Suprapubic skin (tissue), 4 donors: Measurements from ENCODE around the gene FOXS1. TPM values are rescaled to one million over a fixed set of nuclear protein-coding genes. Genes with fewer than 3 reads are reported as not detected.

Experiments used
- DNase-seq, 2 donors: peaks; one replicate each; pipeline ENCODE4 v3.0.0-alpha.2; 2019; ENCODE audit warnings: low spot score in 2 of 2
- H3K27ac ChIP-seq: fragments of 200-600 bp; sonication (generic); one replicate; pipeline ENCODE4 v1.5.1; 2019
- H3K27me3 ChIP-seq: fragments of 200-600 bp; sonication (generic); one replicate; pipeline ENCODE4 v1.5.1; 2019
- H3K36me3 ChIP-seq: fragments of 200-600 bp; sonication (generic); one replicate; pipeline ENCODE4 v1.5.1; 2019
- H3K4me1 ChIP-seq: fragments of 200-600 bp; sonication (generic); one replicate; pipeline ENCODE4 v1.5.1; 2019
- H3K4me3 ChIP-seq: fragments of 200-600 bp; sonication (generic); one replicate; pipeline ENCODE4 v1.5.1; 2019; ENCODE audit warnings: mild to moderate bottlenecking
- H3K9me3 ChIP-seq: fragments of 200-600 bp; sonication (generic); one replicate; pipeline ENCODE4 v1.5.1; 2019
- CTCF ChIP-seq, 2 donors: fragments of 200-600 bp in 1 of 2; fragments of 450-650 bp in 1 of 2; sonication (generic) in 1 of 2; IDR thresholded peaks; one replicate each; pipeline ENCODE4 v1.5.1; 2016 to 2019; ENCODE audit warnings: antibody characterized with exemption in 2 of 2, mild to moderate bottlenecking in 1 of 2, moderate library complexity in 1 of 2
- EP300 ChIP-seq: sonication (generic); formaldehyde crosslinking; IDR thresholded peaks from one replicate; pipeline ENCODE4 v1.6.1; 2017; ENCODE audit warnings: antibody characterized with exemption
- POLR2A ChIP-seq, 2 donors: fragments of 450-650 bp; IDR thresholded peaks; one replicate each; pipeline ENCODE4 v1.6.1; 2017; ENCODE audit warnings: antibody characterized with exemption in 2 of 2, mild to moderate bottlenecking in 2 of 2, moderate library complexity in 2 of 2
- POLR2AphosphoS5 ChIP-seq, 3 donors: sonication (generic); formaldehyde crosslinking; IDR thresholded peaks; one replicate each; pipeline ENCODE4 v1.6.1; 2017; ENCODE audit warnings: antibody characterized with exemption in 3 of 3
- WGBS: methylation state at CpG from one replicate; pipeline ENCODE4 v1.1.5; 2018; 5-methylcytosine and 5-hydroxymethylcytosine counted together
- total RNA-seq, 4 donors: library from RNA; depleted of rRNA; stranded (reverse); fragments of >200 nt; gene quantifications; one replicate each; pipeline ENCODE4 v1.1.0, GENCODE V29; 2016

FOXS1 gene
- total RNA-seq, 4 donors from 2014 or later: not detected

GRCh38 chr20:31864521-31865400 is 19.4 kb upstream of the FOXS1 start:
- Histone ChIP-seq H3K27me3 (peaks cover 12% of the 10 kb centered on the region), H3K36me3 (no peaks in the 10 kb centered on the region), H3K4me3 (no peak overlapping the region), H3K27ac (no peak overlapping the region), H3K4me1 (peaks cover 25% of the 10 kb centered on the region), H3K9me3 (no peaks in the 10 kb centered on the region)
- 97% methylated on average over 7 of the region's 12 CpGs for WGBS
- TF ChIP-seq POLR2A (IDR thresholded peaks at IDR 0.05) (no peak), CTCF (IDR thresholded peaks at IDR 0.05) (no peak), POLR2AphosphoS5 (IDR thresholded peaks at IDR 0.05) (no peak)
- peak in 1 of 2 donors; percentile 55 for DNase-seq

GRCh38 chr20:31863296-31864085 is 18.1 kb upstream of the FOXS1 start:
- WGBS: 91% methylated on average over 9 of the region's 9 CpGs
- Histone ChIP-seq H3K27ac (no peak overlapping the region), H3K27me3 (peaks cover 12% of the 10 kb centered on the region), H3K4me3 (no peak overlapping the region), H3K9me3 (no peaks in the 10 kb centered on the region), H3K36me3 (no peaks in the 10 kb centered on the region), H3K4me1 (peaks cover 19% of the 10 kb centered on the region)
- peak in 1 of 2 donors; percentile 58 for DNase-seq
- TF ChIP-seq POLR2AphosphoS5 (IDR thresholded peaks at IDR 0.05): no peak
- no peak for TF ChIP-seq CTCF (IDR thresholded peaks at IDR 0.05)
- no peak for TF ChIP-seq EP300

- peak in 1 of 2 donors; percentile 78 for DNase-seq
- TF ChIP-seq POLR2A (IDR thresholded peaks at IDR 0.05) (no peak), CTCF (IDR thresholded peaks at IDR 0.05) (no peak), EP300 (no peak), POLR2AphosphoS5 (IDR thresholded peaks at IDR 0.05) (no peak)
- Histone ChIP-seq H3K36me3 (no peaks in the 10 kb centered on the region), H3K27ac (no peak overlapping the region), H3K4me1 (peaks cover 19% of the 10 kb centered on the region), H3K27me3 (peaks cover 20% of the 10 kb centered on the region), H3K9me3 (no peaks in the 10 kb centered on the region), H3K4me3 (no peak overlapping the region)
- WGBS: 86% methylated on average over 8 of the region's 8 CpGs
Observed at GRCh38 chr20:31862506-31862905, 17.1 kb upstream of the FOXS1 start.

- no peak for TF ChIP-seq POLR2A (IDR thresholded peaks at IDR 0.05)
- no peak for TF ChIP-seq POLR2AphosphoS5 (IDR thresholded peaks at IDR 0.05)
- DNase-seq: peak in 1 of 2 donors; percentile 54
- Histone ChIP-seq H3K9me3 (no peaks in the 10 kb centered on the region), H3K4me3 (peak overlapping the region; percentile 59), H3K27ac (no peak overlapping the region), H3K27me3 (peaks cover 20% of the 10 kb centered on the region), H3K36me3 (no peaks in the 10 kb centered on the region), H3K4me1 (peaks cover 19% of the 10 kb centered on the region)
- WGBS: 71% methylated on average over 5 of the region's 5 CpGs
Observed at GRCh38 chr20:31862157-31862470, 16.7 kb upstream of the FOXS1 start.

- H3K27ac ChIP-seq: no peak overlapping the region
- DNase-seq: peak in 1 of 2 donors; percentile 78
- 26% methylated on average over 12 of the region's 60 CpGs for WGBS
- H3K36me3 ChIP-seq: no peaks in the 10 kb centered on the region
- H3K4me3 ChIP-seq: peak overlapping the region; percentile 59
- H3K4me1 ChIP-seq: peaks cover 19% of the 10 kb centered on the region
- peaks cover 20% of the 10 kb centered on the region for H3K27me3 ChIP-seq
- TF ChIP-seq POLR2AphosphoS5 (IDR thresholded peaks at IDR 0.05) (no peak), EP300 (no peak), CTCF (IDR thresholded peaks at IDR 0.05) (no peak), POLR2A (IDR thresholded peaks at IDR 0.05) (no peak)
- H3K9me3 ChIP-seq: no peaks in the 10 kb centered on the region
Observed at GRCh38 chr20:31861385-31862156, 16.2 kb upstream of the FOXS1 start.
